Suppressor macrophage (primary cell): ENCODE data around the gene KL.

Experiments
- DNase-seq, 4 experiments: peaks; one replicate each; pipeline ENCODE4 v3.0.0-alpha.2; 2020 to 2022

Gene KL

DNA sequence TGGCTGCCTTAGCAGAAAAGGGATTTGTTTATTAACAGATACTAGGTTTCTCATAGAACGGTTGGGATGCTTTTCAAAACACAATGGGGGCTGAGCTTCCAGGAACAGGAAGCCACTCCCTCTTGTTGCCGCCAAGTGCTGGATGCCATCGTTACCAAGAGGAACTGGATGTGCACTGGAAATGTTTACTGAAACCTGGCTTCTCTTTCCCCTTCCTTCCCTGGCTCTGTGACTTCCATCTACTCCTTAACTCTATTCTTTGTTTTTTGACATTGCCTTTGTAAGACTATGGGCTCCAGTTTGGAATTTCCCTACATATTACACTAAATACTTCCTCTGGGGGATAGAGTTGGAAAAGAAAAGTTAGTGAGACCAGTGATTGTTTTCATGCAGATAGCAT lies 11.7 kb upstream of the KL start:
- DNase-seq = peak in 3 of 4 experiments; percentile 4 to 20 (median 7)

DNA sequence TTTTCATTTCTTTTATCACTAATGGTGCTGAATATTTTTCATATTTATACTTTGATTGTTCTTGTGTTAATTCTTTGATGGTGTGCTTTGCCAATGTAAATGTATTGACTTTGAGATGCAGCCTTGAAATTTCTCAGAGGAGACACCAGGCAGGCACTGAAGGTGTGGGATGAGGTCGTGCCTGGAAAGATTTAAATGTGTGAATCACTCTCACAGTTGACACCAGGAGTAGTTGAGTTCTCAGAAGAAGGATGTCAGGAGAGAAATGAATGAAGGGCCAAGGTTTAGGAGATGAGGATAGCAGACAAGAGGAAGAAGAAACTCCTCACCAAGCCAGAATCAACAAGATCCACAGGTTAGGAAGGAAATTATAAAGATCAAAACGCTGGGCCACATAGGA lies 10.1 kb upstream of the KL start:
- DNase-seq = no peak

- no peak for DNase-seq
Observed at GRCh38 chr13:33006638-33007037, 9.6 kb upstream of the KL start.

- DNase-seq = no peak
Observed at GRCh38 chr13:33007237-33007636, 9.0 kb upstream of the KL start.

GRCh38 chr13:33007950-33008349 lies 8.3 kb upstream of the KL start:
- no peak for DNase-seq

GRCh38 chr13:33008946-33009722 lies 7.1 kb upstream of the KL start:
- DNase-seq = no peak

GRCh38 chr13:33011828-33012470 lies 4.3 kb upstream of the KL start:
- no peak for DNase-seq

DNA sequence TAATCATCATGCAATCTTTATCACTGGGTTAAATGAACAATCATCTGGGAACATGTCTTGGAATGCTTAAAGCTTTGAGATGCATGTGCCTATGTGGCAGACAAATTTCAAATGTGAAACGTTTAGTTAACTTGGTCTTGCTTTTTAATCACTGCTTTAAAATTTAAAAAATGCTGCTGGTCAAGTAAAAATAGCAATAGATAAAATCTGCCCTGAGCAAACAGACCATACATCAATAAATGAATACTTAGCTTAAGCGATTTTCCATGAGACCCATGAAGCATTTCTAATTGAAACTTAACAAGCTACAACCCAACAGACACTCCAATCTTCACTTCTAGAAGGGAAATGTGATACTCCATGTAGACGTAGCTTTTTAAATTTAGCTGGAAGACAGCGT lies 1.9 kb upstream of the KL start:
- no peak for DNase-seq

GRCh38 chr13:33015241-33015668 lies 968 bp upstream of the KL start:
- peak in 2 of 4 experiments; percentile 3 to 7 for DNase-seq

GRCh38 chr13:33015791-33016323 lies 366 bp upstream of the KL start:
- DNase-seq = peak in 2 of 4 experiments; percentile 17 to 34

DNA sequence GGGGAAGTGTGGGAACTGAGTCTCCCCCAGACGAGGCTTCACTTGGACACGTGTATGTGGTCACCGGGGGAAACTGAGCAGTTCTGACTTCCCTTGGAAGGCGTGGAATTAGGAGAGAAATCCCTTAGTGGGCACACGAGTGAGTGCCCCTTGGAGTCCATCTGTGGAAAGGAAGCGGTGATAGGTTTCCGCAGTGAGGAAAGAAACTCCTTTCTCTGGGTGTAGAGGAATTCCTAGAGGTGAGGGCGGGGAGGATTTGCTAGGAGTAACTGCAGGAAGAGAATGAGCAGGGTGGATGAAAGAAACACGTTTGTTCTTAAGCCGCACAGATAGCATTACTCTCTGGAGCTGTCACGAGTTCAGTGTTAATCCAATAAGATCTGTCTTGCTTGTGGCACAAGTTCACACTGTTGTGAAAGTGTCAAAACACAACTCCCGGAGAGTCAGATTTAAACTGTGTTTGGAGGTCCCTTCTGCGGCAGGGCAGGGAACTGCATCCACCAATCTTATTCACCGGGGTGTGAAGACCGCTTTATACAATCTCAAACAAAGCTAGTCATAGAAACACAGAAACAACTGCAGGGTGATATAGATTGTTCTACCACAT lies 1.2 kb downstream of the KL start:
- DNase-seq = peak; percentile 49 to 61 (median 58)

GRCh38 chr13:33018886-33019285 lies 2.7 kb downstream of the KL start:
- no peak for DNase-seq

GRCh38 chr13:33022986-33023385 lies 6.8 kb downstream of the KL start:
- DNase-seq = no peak

DNA sequence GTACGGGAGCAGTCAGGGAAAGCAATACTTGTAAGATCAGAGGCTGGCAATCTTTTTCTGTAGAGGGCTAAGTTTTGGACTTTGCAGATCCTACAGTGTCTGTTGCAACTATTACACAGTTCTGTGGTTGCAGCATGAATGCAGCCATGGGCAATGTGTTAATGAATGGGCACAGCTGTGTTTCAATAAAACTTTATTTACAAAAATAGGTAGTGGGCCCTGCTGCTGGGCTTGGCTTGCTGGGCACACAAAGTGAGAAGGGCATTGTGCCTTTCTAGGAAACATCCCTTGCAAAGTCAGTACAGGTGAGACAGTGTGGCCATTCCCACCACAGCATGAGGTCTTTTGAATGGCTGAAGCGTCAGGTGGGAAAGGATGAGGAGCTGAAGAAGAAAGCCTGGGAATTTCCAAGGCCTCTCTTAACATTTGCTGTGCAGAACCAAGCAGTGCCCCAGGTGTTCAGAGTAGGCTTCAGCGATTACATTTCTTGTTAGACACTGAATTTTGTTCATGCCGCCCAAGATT lies 9.1 kb downstream of the KL start:
- DNase-seq = no peak

DNA sequence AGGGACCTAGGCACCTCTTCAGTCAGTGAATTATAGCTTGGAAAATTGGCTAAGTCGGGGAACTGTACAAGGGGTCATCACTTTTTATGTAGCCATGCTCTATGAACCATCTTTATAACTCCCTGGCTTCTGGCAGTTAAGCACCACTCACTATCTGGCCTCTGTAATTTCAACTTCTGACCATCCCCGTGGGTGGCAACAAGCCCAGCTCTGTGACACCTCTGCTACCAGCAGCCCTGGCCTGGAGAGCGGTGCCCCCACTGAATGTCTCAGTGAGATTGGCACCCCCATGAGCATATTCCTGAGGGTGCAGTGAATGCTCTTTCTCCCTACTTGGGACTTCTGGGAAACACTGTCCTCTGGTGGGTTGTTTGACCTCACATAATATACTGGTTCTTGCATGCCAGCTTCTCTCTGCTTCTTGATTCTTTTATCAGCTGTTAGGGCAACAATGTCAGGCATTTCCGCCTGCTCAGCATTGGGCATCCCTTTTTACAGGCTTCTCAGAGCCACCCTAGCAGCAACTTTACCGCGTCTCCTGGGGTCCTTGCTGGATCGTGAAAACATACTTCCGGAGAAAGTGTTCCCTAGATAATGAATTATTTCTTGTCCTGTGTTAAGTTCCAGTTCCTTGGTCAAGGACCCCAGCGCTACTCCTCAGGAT lies 10.4 kb downstream of the KL start:
- DNase-seq = no peak

GRCh38 chr13:33028620-33029019 lies 12.4 kb downstream of the KL start:
- DNase-seq = no peak

DNA sequence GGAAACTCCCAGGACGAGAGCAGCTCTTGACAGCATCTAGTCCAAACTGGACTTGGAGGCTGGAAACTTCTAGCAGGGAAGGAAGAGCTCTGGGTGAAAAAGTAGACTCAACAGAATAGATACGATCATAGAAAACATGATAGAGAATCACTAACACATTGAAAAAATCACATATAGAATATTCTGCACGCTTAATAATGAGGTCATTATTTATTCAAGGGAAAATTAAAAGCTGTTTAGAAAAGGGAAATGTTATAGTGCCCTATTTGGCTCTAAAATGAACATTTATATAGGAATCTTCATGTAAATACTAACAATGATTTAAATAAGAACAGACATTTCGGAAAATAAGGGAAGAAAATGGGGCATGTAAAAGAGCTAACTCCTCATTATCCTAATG lies 15.1 kb downstream of the KL start:
- DNase-seq = no peak

- peak in 1 of 4 experiments; percentile 7 for DNase-seq
Observed at GRCh38 chr13:33032037-33032625, 15.9 kb downstream of the KL start.

GRCh38 chr13:33033051-33033812 lies 17.0 kb downstream of the KL start:
- peak; percentile 39 to 63 (median 57) for DNase-seq

DNA sequence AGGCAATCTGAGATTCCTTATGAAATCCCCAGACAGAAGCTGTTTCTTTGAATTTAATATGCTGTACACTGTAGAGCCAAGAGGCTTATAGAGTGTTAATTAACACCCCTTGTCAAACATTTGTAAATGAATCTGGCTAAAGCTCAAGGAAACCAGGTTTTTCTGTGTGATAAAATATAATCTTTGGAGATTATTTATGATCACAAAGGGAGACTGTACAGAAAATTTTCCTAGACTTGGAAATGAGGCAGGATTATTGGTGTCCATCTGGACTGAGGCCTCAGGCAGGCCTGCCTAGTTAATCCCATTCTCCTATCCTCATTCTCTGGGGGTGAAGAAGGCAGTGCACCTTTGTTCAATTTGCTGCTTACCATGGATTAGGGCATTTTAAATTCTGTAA lies 17.8 kb downstream of the KL start:
- no peak for DNase-seq

DNA sequence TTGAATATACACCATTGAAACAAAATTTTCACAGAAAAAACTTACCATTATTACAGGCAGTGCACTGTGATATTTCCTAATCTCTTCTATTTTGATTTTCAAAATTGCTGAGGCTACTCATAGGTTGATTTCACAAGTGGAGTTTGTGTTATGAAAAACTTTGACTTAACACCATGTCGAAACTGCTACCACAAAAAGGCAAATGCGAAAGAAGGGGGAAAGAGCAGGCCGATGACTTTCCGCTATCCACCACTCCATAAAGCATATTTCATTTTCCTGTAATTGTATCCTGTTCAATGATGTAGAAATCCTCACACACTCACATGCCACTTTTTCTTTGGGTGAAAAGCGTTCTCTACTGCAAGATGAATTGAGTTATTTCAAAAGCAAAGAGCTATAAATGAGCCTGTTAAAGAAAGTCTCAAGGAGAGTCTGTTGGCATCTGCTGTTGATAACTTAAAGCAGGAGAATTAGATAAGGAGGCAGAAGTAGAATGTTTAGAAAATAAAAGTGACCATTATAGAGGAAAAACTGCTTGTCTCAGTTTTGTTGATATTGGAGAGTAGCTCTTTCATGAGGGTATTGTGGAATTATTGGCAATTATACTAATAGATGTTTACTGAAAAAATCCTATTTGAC lies 18.8 kb downstream of the KL start:
- peak; percentile 27 to 68 (median 53) for DNase-seq
